IPS-15b (cell line): ENCODE results near the gene SH3RF3.

Experiments
- H3K27me3 ChIP-seq: one replicate; pipeline ENCODE4 v1.6.1; 2013; ENCODE audit warnings: low read length; ENCODE audit not compliant: control insufficient read depth, insufficient read depth
- H3K36me3 ChIP-seq: one replicate; pipeline ENCODE4 v1.6.1; 2013; ENCODE audit warnings: low read length; ENCODE audit not compliant: control insufficient read depth, insufficient read depth
- H3K4me1 ChIP-seq: one replicate; pipeline ENCODE4 v1.6.1; 2013; ENCODE audit warnings: mild to moderate bottlenecking, low read length; ENCODE audit not compliant: control insufficient read depth, insufficient read depth
- H3K4me3 ChIP-seq: one replicate; pipeline ENCODE4 v1.5.1; 2013; ENCODE audit warnings: low read depth, low read length
- H3K9ac ChIP-seq: one replicate; pipeline ENCODE4 v1.6.1; 2013; ENCODE audit warnings: low read depth, mild to moderate bottlenecking, low read length
- H3K9me3 ChIP-seq: one replicate; pipeline ENCODE4 v1.6.1; 2013; ENCODE audit warnings: mild to moderate bottlenecking, low read length; ENCODE audit not compliant: control insufficient read depth, insufficient read depth

SH3RF3 gene

GRCh38 chr2:109487871-109488655, 359.1 kb downstream of the SH3RF3 start:
- H3K9me3 ChIP-seq, result no peaks in the 10 kb centered on the region
- H3K36me3 ChIP-seq, result no peaks in the 10 kb centered on the region
- H3K4me1 ChIP-seq, result no peaks in the 10 kb centered on the region
- H3K9ac ChIP-seq, result no peak overlapping the region
- no peak overlapping the region for H3K4me3 ChIP-seq
- no peaks in the 10 kb centered on the region for H3K27me3 ChIP-seq

DNA sequence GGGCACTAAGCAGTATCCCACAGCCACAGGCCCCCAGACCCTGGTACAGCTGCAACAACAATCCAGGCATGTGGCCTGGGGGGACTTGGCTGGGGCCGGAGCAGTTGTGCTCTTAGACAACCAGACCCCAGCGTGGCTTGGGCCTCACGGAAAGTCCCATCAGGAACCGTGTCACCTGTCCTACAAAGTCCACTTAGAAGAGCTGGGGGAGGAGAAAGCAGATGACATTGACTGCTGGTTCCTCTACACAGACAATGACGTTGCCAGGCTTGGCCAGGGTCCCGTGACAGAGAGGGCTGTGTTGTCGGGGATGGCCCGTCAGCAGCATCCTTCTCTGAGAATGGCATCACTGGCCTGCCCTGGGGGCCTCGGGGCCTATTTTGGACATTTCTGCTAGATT, 360.3 kb downstream of the SH3RF3 start:
- Histone ChIP-seq H3K4me1 (no peaks in the 10 kb centered on the region), H3K36me3 (no peaks in the 10 kb centered on the region), H3K4me3 (no peak overlapping the region), H3K9me3 (no peaks in the 10 kb centered on the region), H3K9ac (no peak overlapping the region), H3K27me3 (no peaks in the 10 kb centered on the region)

- Histone ChIP-seq H3K27me3 (no peaks in the 10 kb centered on the region), H3K9me3 (no peaks in the 10 kb centered on the region), H3K9ac (no peak overlapping the region), H3K36me3 (no peaks in the 10 kb centered on the region), H3K4me1 (no peaks in the 10 kb centered on the region), H3K4me3 (no peak overlapping the region)
Observed at GRCh38 chr2:109493176-109493935, 364.4 kb downstream of the SH3RF3 start.

DNA sequence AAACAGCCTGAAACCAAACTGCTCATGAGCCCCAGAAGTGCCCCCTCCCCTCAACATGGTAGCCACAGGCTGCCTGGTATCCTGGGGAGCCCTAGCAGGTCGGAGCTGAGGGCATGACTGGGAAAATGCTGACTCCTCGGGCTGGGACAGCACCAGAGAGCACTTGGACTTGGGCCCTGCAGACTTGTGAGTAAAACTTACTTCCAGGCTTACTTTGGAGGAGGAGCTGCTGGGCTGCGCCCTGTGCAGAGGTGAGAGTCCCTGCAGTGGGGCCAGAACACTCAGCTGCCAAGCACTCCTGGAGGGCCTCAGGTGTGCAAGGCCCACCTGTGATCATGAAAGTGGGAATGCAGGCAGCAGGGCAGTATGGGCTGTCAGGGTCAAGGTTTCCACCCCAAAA, 365.3 kb downstream of the SH3RF3 start:
- H3K4me3 ChIP-seq, result no peak overlapping the region
- H3K9ac ChIP-seq, result no peak overlapping the region
- H3K4me1 ChIP-seq, result no peaks in the 10 kb centered on the region
- no peaks in the 10 kb centered on the region for H3K9me3 ChIP-seq
- no peaks in the 10 kb centered on the region for H3K27me3 ChIP-seq
- no peaks in the 10 kb centered on the region for H3K36me3 ChIP-seq

- H3K9ac ChIP-seq, result no peak overlapping the region
- H3K4me1 ChIP-seq, result no peaks in the 10 kb centered on the region
- H3K36me3 ChIP-seq, result no peaks in the 10 kb centered on the region
- no peaks in the 10 kb centered on the region for H3K27me3 ChIP-seq
- no peak overlapping the region for H3K4me3 ChIP-seq
- H3K9me3 ChIP-seq, result no peaks in the 10 kb centered on the region
Observed at GRCh38 chr2:109497463-109497862, 368.5 kb downstream of the SH3RF3 start.

GRCh38 chr2:109497911-109498870, 369.2 kb downstream of the SH3RF3 start:
- no peak overlapping the region for H3K9ac ChIP-seq
- H3K4me3 ChIP-seq, result no peak overlapping the region
- no peaks in the 10 kb centered on the region for H3K36me3 ChIP-seq
- H3K9me3 ChIP-seq, result no peaks in the 10 kb centered on the region
- H3K27me3 ChIP-seq, result no peaks in the 10 kb centered on the region
- H3K4me1 ChIP-seq, result no peaks in the 10 kb centered on the region

- H3K36me3 ChIP-seq, result no peaks in the 10 kb centered on the region
- no peaks in the 10 kb centered on the region for H3K4me1 ChIP-seq
- no peak overlapping the region for H3K9ac ChIP-seq
- H3K27me3 ChIP-seq, result no peaks in the 10 kb centered on the region
- H3K4me3 ChIP-seq, result no peak overlapping the region
- H3K9me3 ChIP-seq, result no peaks in the 10 kb centered on the region
Observed at GRCh38 chr2:109498906-109499305, 369.9 kb downstream of the SH3RF3 start.

- Histone ChIP-seq H3K4me1 (no peaks in the 10 kb centered on the region), H3K27me3 (no peaks in the 10 kb centered on the region), H3K4me3 (no peak overlapping the region), H3K36me3 (no peaks in the 10 kb centered on the region), H3K9me3 (no peaks in the 10 kb centered on the region), H3K9ac (no peak overlapping the region)
Observed at GRCh38 chr2:109499566-109499965, 370.6 kb downstream of the SH3RF3 start.

DNA sequence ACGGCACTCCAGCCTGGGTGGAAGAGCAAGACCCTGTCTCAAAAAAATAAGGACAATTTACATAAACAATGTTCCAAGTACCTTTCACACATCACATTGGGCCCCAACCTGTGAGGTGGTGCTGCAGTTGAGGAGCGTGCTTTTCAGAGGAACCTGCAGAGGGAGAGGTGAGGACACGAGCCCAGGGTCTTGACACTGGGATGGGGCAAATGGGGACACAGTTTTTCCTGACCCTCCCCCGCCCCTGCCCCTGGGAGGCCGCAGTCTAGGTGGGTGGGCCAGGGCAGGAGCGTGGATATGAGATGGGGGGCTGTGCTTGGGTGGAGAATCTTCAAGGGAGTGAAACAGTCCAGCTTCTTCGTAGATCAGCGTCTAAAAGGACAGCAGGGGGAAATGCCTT, 371.9 kb downstream of the SH3RF3 start:
- Histone ChIP-seq H3K27me3 (no peaks in the 10 kb centered on the region), H3K4me3 (no peak overlapping the region), H3K9me3 (no peaks in the 10 kb centered on the region), H3K36me3 (no peaks in the 10 kb centered on the region), H3K9ac (no peak overlapping the region), H3K4me1 (no peaks in the 10 kb centered on the region)

GRCh38 chr2:109501461-109501860, 372.5 kb downstream of the SH3RF3 start:
- H3K4me3 ChIP-seq, result no peak overlapping the region
- H3K36me3 ChIP-seq, result no peaks in the 10 kb centered on the region
- H3K4me1 ChIP-seq, result no peaks in the 10 kb centered on the region
- no peaks in the 10 kb centered on the region for H3K9me3 ChIP-seq
- H3K9ac ChIP-seq, result no peak overlapping the region
- H3K27me3 ChIP-seq, result no peaks in the 10 kb centered on the region

DNA sequence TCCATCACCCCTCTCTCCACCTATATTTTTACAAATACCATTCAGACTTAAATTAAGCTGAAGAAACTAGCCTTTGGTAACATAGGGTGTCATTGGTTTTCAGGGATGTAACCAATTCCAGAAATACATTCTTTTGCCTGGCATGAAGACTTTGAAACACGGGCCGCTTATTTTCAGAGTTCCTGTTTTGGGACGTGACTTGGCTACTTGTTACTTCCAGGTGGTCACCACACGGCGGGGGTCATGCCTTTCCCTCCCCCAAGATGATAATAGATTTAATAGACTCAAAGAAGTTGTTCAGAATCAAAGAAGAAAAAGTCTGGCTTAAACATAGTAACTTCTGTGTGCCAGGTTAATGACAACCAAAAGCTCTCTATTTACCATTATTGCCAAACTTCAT, 374.2 kb downstream of the SH3RF3 start:
- Histone ChIP-seq H3K4me1 (no peaks in the 10 kb centered on the region), H3K4me3 (no peak overlapping the region), H3K9me3 (no peaks in the 10 kb centered on the region), H3K9ac (no peak overlapping the region), H3K36me3 (no peaks in the 10 kb centered on the region), H3K27me3 (no peaks in the 10 kb centered on the region)
